SK-N-SH treated with all-trans-retinoic acid at 6 μM for 48 hours (cell line): ENCODE measurements around the gene UST.

ENCODE experiments used
- ATAC-seq: fragments of 200-7000 bp; cut with Tn5 transposase; 3 replicates; pipeline ENCODE4 v1.9.1; 2020; ENCODE audit warnings: mild to moderate bottlenecking, moderate library complexity
- ARNTL ChIP-seq: fragments of 450-650 bp; formaldehyde crosslinking; IDR thresholded peaks from 2 replicates; pipeline ENCODE4 v1.5.0; 2020; ENCODE audit warnings: low read depth, mild to moderate bottlenecking, moderate library complexity, borderline replicate concordance
- BACH2 ChIP-seq: fragments of 250-450 bp; sonication (Bioruptor Pico); IDR thresholded peaks from 2 replicates; pipeline ENCODE4 v1.9.0; 2021; ENCODE audit warnings: mild to moderate bottlenecking, borderline replicate concordance
- CREB5 ChIP-seq: fragments of 250-450 bp; sonication (Bioruptor Pico); IDR thresholded peaks from 2 replicates; pipeline ENCODE4 v1.5.1; 2020; ENCODE audit warnings: low read depth, mild to moderate bottlenecking, moderate library complexity
- CSDC2 ChIP-seq: fragments of 250-450 bp; sonication (Bioruptor Pico); IDR thresholded peaks from 2 replicates; pipeline ENCODE4 v1.5.0; 2020; ENCODE audit warnings: mild to moderate bottlenecking, moderate library complexity
- GLIS3 ChIP-seq: fragments of 250-450 bp; sonication (Bioruptor Pico); IDR thresholded peaks from 2 replicates; pipeline ENCODE4 v1.5.0; 2020; ENCODE audit warnings: mild to moderate bottlenecking, moderate library complexity
- ISL1 ChIP-seq: fragments of 250-450 bp; sonication (Bioruptor Pico); IDR thresholded peaks from 2 replicates; pipeline ENCODE4 v2.1.2; 2022; ENCODE audit warnings: mild to moderate bottlenecking, moderate library complexity
- OSR1 ChIP-seq: fragments of 250-450 bp; sonication (Bioruptor Pico); IDR thresholded peaks from 2 replicates; pipeline ENCODE4 v1.8.0; 2022; ENCODE audit warnings: moderate library complexity, mild to moderate bottlenecking, inconsistent platforms
- PATZ1 ChIP-seq: fragments of 250-450 bp; sonication (Bioruptor Pico); IDR thresholded peaks from 2 replicates; pipeline ENCODE4 v1.8.0; 2020; ENCODE audit warnings: mild to moderate bottlenecking, moderate library complexity, borderline replicate concordance
- RARB ChIP-seq: fragments of 250-450 bp; sonication (Bioruptor Pico); IDR thresholded peaks from 2 replicates; pipeline ENCODE4 v1.8.0; 2021; ENCODE audit warnings: mild to moderate bottlenecking, moderate library complexity
- SNAI2 ChIP-seq: fragments of 250-450 bp; sonication (Bioruptor Pico); IDR thresholded peaks from 2 replicates; pipeline ENCODE4 v1.5.0; 2020; ENCODE audit warnings: mild to moderate bottlenecking, moderate library complexity
- TOX ChIP-seq: fragments of 250-450 bp; sonication (Bioruptor Pico); IDR thresholded peaks from 2 replicates; pipeline ENCODE4 v1.8.0; 2021; ENCODE audit warnings: mild to moderate bottlenecking, moderate library complexity, borderline replicate concordance
- TSHZ2 ChIP-seq: fragments of 250-450 bp; sonication (Bioruptor Pico); IDR thresholded peaks from 2 replicates; pipeline ENCODE4 v1.5.0; 2020; ENCODE audit warnings: mild to moderate bottlenecking, moderate library complexity
- ZC3H10 ChIP-seq: fragments of 250-450 bp; sonication (Bioruptor Pico); IDR thresholded peaks from 2 replicates; pipeline ENCODE4 v1.5.1; 2021; ENCODE audit warnings: mild to moderate bottlenecking, moderate library complexity
- ZFP3 ChIP-seq: fragments of 250-450 bp; sonication (Bioruptor Pico); IDR thresholded peaks from 2 replicates; pipeline ENCODE4 v1.5.0; 2020; ENCODE audit warnings: mild to moderate bottlenecking, moderate library complexity
- ZFP30 ChIP-seq: fragments of 450-650 bp; formaldehyde crosslinking; IDR thresholded peaks from 2 replicates; pipeline ENCODE4 v1.5.0; 2022; ENCODE audit warnings: mild to moderate bottlenecking, moderate library complexity
- ZNF70 ChIP-seq: fragments of 450-650 bp; formaldehyde crosslinking; IDR thresholded peaks from 2 replicates; pipeline ENCODE4 v1.5.0; 2020; ENCODE audit warnings: mild to moderate bottlenecking, moderate library complexity
- ZNF8 ChIP-seq: fragments of 450-650 bp; formaldehyde crosslinking; IDR thresholded peaks from 2 replicates; pipeline ENCODE4 v1.5.0; 2020; ENCODE audit warnings: mild to moderate bottlenecking, moderate library complexity

Gene UST

GRCh38 chr6:148789948-148790347 lies 43.1 kb downstream of the UST start (continued):
- TF ChIP-seq PATZ1 (CRISPR knock-in tag) (no peak), RARB (CRISPR knock-in tag) (no peak), ZNF70 (CRISPR knock-in tag) (no peak), CSDC2 (CRISPR knock-in tag) (no peak), BACH2 (CRISPR knock-in tag) (no peak), SNAI2 (CRISPR knock-in tag) (no peak), ZC3H10 (CRISPR knock-in tag) (no peak)

GRCh38 chr6:148790404-148790803 lies 43.6 kb downstream of the UST start:
- peak; percentile 57 for ATAC-seq
- TF ChIP-seq PATZ1 (CRISPR knock-in tag) (no peak), ZFP3 (CRISPR knock-in tag) (no peak), ZNF70 (CRISPR knock-in tag) (no peak), ZC3H10 (CRISPR knock-in tag) (no peak), TSHZ2 (CRISPR knock-in tag) (no peak), BACH2 (CRISPR knock-in tag) (no peak), TOX (CRISPR knock-in tag) (no peak), OSR1 (no peak)

GRCh38 chr6:148790817-148791216 lies 44.0 kb downstream of the UST start:
- ATAC-seq, result no peak
- TF ChIP-seq ZNF8 (no peak), ISL1 (CRISPR knock-in tag) (no peak), CREB5 (CRISPR knock-in tag) (no peak), GLIS3 (CRISPR knock-in tag) (no peak), TOX (CRISPR knock-in tag) (no peak), ZC3H10 (CRISPR knock-in tag) (no peak), TSHZ2 (CRISPR knock-in tag) (no peak), SNAI2 (CRISPR knock-in tag) (no peak), RARB (CRISPR knock-in tag) (no peak)

- TF ChIP-seq ZFP30 (CRISPR knock-in tag), result no peak
- no peak for TF ChIP-seq ARNTL (CRISPR knock-in tag)
- no peak for TF ChIP-seq CREB5 (CRISPR knock-in tag)
- TF ChIP-seq SNAI2 (CRISPR knock-in tag), result no peak
- no peak for TF ChIP-seq ZNF8
- TF ChIP-seq PATZ1 (CRISPR knock-in tag), result no peak
- ATAC-seq, result no peak
These were observed 44.5 kb downstream of the UST start for GRCh38 chr6:148791372-148791771.
